ENCODE measurements around the gene MRO. TPM values are rescaled to one million over a fixed set of nuclear protein-coding genes. Genes with fewer than 3 reads are reported as not detected.
"Not testable (repeated sequence)": the region's sequence is repeated elsewhere in the genome, so short reads cannot be mapped to it uniquely, and the experiment has no call there.

MRO gene
- polyA plus RNA-seq, 12 donors = 0.24 to 0.58 (median 0.37) TPM; not detected in 2

GRCh38 chr18:50836521-50836957 lies 16.7 kb upstream of the MRO start:
- no peak for DNase-seq

GRCh38 chr18:50833496-50833895 lies 13.7 kb upstream of the MRO start:
- not testable (repeated sequence) for DNase-seq

GRCh38 chr18:50832754-50833153 lies 12.9 kb upstream of the MRO start:
- no peak for DNase-seq

- no peak for DNase-seq
Measured at GRCh38 chr18:50830544-50830943, 10.7 kb upstream of the MRO start.

- DNase-seq = no peak
Measured at GRCh38 chr18:50829644-50830043, 9.8 kb upstream of the MRO start.

GRCh38 chr18:50826027-50826426 lies 6.2 kb upstream of the MRO start:
- no peak for DNase-seq

- no peak for DNase-seq
Measured at GRCh38 chr18:50825621-50826020, 5.8 kb upstream of the MRO start.

- DNase-seq = no peak
Measured at GRCh38 chr18:50822756-50823155, 2.9 kb upstream of the MRO start.

GRCh38 chr18:50820901-50821520 lies 1.2 kb upstream of the MRO start:
- DNase-seq = no peak

- no peak for DNase-seq
Measured at GRCh38 chr18:50819027-50819727, 639 bp downstream of the MRO start.

GRCh38 chr18:50816419-50817166 lies 3.2 kb downstream of the MRO start:
- no peak for DNase-seq

- DNase-seq = no peak
Measured at GRCh38 chr18:50814395-50814794, 5.4 kb downstream of the MRO start.

- DNase-seq = no peak
Measured at GRCh38 chr18:50813353-50813752, 6.5 kb downstream of the MRO start.

- DNase-seq = no peak
Measured at GRCh38 chr18:50812834-50813233, 7.0 kb downstream of the MRO start.

- no peak for DNase-seq
Measured at GRCh38 chr18:50807176-50807575, 12.6 kb downstream of the MRO start.

- DNase-seq = peak; percentile 7
Measured at GRCh38 chr18:50806208-50806616, 13.6 kb downstream of the MRO start.

GRCh38 chr18:50805732-50806131 lies 14.1 kb downstream of the MRO start:
- no peak for DNase-seq

GRCh38 chr18:50803592-50803991 lies 16.2 kb downstream of the MRO start:
- no peak for DNase-seq

GRCh38 chr18:50802141-50802540 lies 17.7 kb downstream of the MRO start:
- DNase-seq = no peak

GRCh38 chr18:50797142-50797541 lies 22.7 kb downstream of the MRO start:
- DNase-seq = no peak

GRCh38 chr18:50796495-50796894 lies 23.3 kb downstream of the MRO start:
- no peak for DNase-seq

- DNase-seq = no peak
Measured at GRCh38 chr18:50793641-50794565, 25.9 kb downstream of the MRO start.

Measured in muscle of arm (tissue), 12 donors.